Right ventricle myocardium inferior (tissue), 1 donor: ENCODE measurements around the gene PPRC1. TPM values are rescaled to one million over a fixed set of nuclear protein-coding genes. Genes with fewer than 3 reads are reported as not detected.
A peak's percentile ranks its signal among the peaks of the same experiment; 100 is the strongest.

Experiments used
- ATAC-seq: fragments of 200-7000 bp; cut with Tn5 transposase; one replicate; pipeline ENCODE4 v1.9.1; 2020; ENCODE audit warnings: mild to moderate bottlenecking, moderate library complexity
- DNase-seq: peaks from one replicate; pipeline ENCODE4 v3.0.0; 2021; ENCODE audit errors: missing footprints
- intact Hi-C: fragments of 100-400 bp; cut with DNase I; formaldehyde crosslinking; loops from one replicate; pipeline ENCODE4 v1.11.0; 2022
- total RNA-seq: library from RNA; stranded (reverse); fragmentation: NEBNext Ultra II Directional; extraction: Animal tissue kit (Norgen Biotek cat#: 25700); gene quantifications from one replicate; pipeline ENCODE4 v1.2.1, GENCODE V29; 2021
- donor health status: DM: no; HTN: yes; CAD: no; lungs with severe emphysema.

The PPRC1 gene
- total RNA-seq, 1 donor from 2014 or later = 14.3 TPM

DNA sequence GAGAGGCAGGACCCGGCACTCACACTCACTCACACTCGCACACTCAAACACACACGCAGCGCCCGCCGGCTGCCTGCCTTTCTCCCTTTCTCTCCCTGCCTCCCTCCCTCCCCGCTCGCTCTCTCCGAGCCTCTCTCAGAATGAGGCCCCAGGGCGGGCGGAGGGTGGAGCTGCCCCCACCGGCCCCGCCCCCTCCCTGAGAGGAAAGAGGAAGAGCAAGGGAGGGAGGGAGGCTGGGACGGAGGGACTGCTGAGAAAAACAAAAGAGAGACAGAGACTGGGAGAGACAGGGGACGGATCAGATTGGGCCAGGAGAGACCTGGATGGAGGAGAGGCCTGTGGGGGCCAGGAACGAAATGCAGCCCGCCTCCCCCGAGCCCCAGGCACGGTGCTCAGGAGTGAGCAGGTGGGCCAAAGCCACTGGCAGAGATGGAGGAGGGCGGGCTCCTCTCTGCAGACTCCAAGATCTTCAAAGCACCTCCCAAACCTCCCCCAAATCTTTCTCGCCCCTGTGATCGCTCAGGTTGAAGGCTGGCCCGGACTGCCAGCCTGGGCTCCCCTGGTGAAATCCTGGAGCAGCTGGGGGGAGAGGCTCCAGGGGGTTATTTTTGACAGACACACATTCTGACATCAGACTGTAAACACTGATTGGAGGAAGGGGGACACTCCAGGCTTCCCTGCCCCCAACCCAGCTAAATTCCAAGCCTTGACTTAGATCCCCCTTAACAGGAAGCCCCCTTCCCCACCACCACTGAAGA lies 17.8 kb upstream of the PPRC1 start:
- intact Hi-C loops = loop anchor here (5.0 kb wide), 1 partner anchor 48 kb away; the partner anchor contains the start of gene HPS6
- DNase-seq (peak; percentile 97), ATAC-seq (peak; percentile 83)

- intact Hi-C loops = loop anchor here (5.0 kb wide), 1 partner anchor 48 kb away; the partner anchor contains the start of gene HPS6
- DNase-seq (no peak), ATAC-seq (no peak)
Measured at GRCh38 chr10:102115775-102116174, 17.1 kb upstream of the PPRC1 start.

DNA sequence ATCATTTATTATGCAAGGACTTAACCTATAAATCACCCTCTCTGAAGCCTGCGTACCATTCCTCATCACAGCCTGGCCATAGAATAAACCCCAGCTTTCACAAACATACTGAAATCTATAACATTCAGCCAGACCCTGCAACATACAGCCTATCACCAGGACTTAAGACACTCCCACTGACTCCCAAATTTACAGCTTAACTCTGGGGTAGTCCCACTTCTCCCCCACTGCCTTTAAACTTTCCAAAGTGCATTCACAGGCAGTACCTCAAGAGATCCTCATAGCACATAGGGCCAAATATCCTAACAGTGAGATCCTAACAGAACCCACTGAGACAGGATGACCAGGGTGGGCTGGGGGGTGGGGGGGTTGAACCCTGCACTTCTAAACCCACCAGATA lies 16.2 kb upstream of the PPRC1 start:
- intact Hi-C loops = loop anchor here (5.0 kb wide), 1 partner anchor 49 kb away; the partner anchor contains the start of gene HPS6

GRCh38 chr10:102117391-102118159 lies 15.3 kb upstream of the PPRC1 start:
- intact Hi-C loops = loop anchor here (5.0 kb wide), 1 partner anchor 50 kb away; the partner anchor contains the start of gene HPS6
- peak; percentile 90 for DNase-seq
- peak; percentile 23 for ATAC-seq

More for the DNA sequence above, 16.2 kb upstream of the PPRC1 start:
- ATAC-seq (no peak), DNase-seq (no peak)

- no peak for ATAC-seq
- intact Hi-C loops = loop anchor here (5.0 kb wide), 1 partner anchor 52 kb away; the partner anchor contains the start of gene HPS6
Measured at GRCh38 chr10:102118867-102119266, 14.0 kb upstream of the PPRC1 start.

GRCh38 chr10:102119417-102120141 lies 13.3 kb upstream of the PPRC1 start:
- ATAC-seq = peak; percentile 14
- no peak for DNase-seq
- intact Hi-C loops = loop anchor here (5.0 kb wide), 1 partner anchor 52 kb away; the partner anchor contains the start of gene HPS6

More at GRCh38 chr10:102118867-102119266, 14.0 kb upstream of the PPRC1 start:
- DNase-seq = no peak

DNA sequence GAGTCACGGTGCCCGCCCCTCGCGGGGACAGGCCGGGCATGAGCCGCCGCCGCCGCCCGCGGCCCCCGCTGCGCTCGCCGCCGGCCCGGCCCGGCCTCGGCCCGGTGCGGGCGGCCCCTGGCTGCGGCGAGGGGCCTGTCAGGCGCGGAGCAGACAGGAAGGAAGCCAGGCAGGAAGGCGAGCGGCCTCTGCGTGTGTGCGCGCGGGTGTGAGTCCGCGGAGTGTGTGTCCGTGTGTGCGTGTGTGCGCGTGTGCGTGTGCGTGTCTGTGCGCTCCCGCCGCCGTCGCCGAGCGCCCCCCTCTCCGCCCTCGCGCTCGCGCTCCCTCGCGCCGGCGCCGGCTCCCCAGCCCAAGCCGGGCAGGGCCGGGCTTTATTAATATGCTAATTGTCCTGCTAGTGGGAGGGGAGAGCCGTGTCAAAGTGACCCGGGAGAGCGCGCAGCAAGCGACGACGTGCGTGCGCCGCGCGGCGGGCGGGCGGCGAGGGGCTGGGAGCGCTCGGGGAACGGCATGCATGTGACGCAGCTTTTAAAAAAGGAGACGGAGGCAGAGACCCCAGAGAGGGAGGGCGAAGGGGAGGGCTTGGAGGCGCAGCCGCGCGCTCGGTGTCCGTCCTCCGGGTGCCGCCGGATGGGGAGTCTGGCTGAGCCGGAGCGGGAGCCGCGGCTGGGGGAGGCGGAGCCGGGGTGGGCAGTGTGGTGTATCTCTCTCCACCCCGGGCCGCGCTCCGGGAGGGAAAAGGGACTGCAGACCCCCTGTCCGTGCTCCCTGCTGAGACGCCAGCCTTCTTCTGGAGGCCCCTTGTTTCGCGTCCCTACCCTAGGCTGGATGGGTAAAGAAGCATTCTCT lies 12.5 kb upstream of the PPRC1 start, which contains the start of gene LDB1:
LDB1 (minus strand) TSS at position 227 of the 849 bp plus-strand sequence. CDS start 258 bp downstream, outside the sequence.
- intact Hi-C loops = no loop called here
- DNase-seq (peak; percentile 91), ATAC-seq (peak; percentile 80)

DNA sequence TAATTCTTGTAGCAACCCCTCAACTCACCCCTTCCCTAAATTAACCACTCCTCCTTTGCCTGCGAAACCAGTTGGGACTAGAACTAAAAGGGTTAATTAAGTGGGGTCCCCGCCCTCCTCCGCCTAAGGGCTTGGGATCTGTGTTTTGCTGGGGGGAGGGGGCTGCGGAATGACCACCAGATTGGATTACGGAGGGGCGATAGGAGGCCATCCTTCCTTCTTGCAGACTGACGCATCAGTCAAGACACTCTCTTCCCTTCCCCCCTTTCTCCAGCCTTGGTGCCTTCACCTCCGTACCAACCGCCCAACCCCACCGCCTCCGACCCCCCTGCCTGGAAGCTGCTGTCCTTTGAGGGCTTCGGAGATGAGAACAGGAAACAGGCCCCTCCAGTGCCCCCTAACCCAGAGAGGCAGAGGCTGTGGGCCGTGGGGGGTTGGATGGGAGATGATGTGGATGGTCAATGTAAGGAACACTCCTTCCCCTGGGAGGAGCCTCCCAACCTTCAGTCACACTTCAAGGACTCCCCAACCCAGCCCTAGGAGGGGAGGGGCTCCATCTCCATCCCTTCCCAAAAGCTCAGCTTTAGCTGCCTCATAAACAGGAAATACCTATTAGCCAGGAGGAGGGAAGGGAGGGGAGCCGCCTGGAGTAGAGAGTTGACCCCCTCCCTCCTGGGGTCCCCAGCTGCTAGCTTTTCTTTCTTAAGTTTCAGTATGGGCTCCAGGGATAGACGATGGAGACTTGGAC lies 11.7 kb upstream of the PPRC1 start:
- peak; percentile 11 for ATAC-seq
- intact Hi-C loops = no loop called here
- DNase-seq = peak; percentile 61

- intact Hi-C loops = no loop called here
- DNase-seq (no peak), ATAC-seq (peak; percentile 14)
Measured at GRCh38 chr10:102121739-102122372, 11.0 kb upstream of the PPRC1 start.

DNA sequence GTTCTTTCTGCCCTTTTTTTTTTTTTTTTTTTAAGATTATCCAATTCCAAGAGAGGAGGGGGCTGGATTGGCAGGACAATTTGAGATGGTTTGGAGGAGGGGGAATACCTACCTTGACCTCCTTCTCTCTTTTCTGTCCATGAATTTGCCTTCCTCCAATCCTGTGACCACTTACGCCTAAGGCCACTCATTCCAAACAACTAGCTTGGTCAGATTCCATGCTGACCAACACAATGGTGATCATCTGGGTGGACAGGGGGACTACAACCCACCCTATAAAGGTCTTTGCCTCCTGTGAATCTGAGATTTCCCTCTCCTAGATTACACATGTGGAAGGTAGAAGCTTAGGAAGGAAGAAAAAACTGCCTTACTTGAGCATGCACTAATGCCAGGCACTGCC lies 10.4 kb upstream of the PPRC1 start:
- DNase-seq (no peak), ATAC-seq (no peak)
- intact Hi-C loops = no loop called here

DNA sequence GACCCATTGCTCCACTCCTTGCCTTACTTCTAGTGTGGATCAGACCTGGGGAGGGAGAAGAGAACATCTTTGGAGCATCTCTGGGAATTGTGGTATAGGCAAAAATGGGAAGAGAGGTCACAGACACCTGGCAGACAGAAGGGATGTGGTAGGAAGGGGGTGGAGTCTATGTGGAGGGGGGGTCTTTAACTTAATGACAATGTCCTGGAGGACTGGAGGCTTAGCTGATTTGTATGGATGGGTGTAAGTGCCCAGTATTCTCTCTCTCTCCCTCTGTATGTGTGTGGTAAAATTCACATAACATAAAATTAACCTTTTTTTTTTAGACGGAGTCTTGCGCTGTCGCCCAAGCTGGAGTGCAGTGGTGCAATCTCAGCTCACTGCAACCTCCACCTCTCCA lies 9.6 kb upstream of the PPRC1 start:
- ATAC-seq (no peak), DNase-seq (no peak)
- intact Hi-C loops = no loop called here

GRCh38 chr10:102131286-102132170 lies 1.3 kb upstream of the PPRC1 start:
- ATAC-seq = no peak
- intact Hi-C loops = loop anchor here (1.0 kb wide), 1 partner anchor 21 kb away; the partner anchor contains the start of gene NOLC1
- DNase-seq = no peak

DNA sequence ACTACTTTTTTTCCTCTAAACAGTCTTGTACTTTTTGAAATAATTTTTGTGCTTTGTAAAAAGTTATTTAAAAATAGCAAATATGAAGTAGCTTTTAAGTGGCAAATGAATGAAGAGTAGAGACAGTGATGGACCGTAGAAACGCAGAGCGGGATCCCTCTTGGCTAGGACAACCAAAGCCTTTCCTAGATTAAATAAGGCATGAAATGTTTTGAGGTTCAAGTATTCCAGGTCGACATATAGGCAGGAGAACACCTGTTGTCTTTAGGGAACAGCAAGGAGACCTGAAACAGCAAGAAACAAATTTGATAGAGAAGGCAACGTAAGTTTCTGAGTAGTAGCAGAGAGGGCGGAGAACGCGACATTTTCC lies 662 bp upstream of the PPRC1 start:
- no peak for DNase-seq
- ATAC-seq = no peak
- intact Hi-C loops = loop anchor here (1.0 kb wide), 1 partner anchor 20 kb away; the partner anchor contains the start of gene NOLC1

DNA sequence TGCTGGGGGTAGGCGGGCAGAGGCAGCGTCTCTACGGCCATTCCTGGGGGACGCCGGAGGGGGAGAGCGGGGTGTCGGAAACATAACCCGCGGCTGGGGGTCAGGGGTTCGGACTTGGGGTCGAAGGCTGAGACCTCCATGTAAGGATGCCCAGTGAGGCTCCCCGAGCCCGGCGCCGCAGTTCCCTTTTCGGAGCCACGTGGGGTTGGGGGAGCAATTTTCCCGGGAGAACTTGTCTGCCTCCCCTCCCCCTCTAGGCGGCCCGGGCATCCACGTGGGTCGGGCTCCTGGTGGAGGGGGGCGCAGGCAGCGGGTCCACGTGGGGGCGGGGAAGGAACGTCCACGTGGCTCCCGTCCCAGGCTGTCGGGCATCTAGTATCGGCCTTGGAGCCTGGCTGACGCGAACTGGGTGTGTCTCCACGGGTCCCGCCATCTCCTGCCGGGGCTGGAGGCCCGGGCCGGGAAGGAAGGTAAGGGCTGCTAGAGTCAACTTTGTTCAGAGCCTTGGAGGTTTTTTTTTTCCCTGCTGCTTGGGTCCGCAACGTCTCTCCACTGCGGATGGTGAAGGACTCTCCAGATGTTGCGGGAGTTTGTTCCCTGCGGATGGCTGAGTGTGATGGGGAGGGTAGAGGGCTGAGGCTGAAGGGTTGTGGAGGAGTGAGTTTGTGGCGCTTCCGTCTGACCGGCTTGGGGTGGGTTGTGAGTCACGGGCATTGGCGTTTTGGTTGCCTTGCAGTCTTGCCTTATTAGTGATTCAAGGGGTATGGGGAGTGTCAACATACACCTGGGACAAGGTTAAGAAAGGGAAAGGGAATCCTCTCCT lies 744 bp downstream of the PPRC1 start:
- ATAC-seq (peak; percentile 31), DNase-seq (peak; percentile 85)

GRCh38 chr10:102134416-102134815 lies 1.6 kb downstream of the PPRC1 start:
- ATAC-seq (no peak), DNase-seq (no peak)
- intact Hi-C loops = no loop called here

More for the DNA sequence above, 744 bp downstream of the PPRC1 start:
- intact Hi-C loops = no loop called here
